HG03108 (cell line): ENCODE measurements around the gene DNAH10.
A peak's percentile ranks its signal among the peaks of the same experiment; 100 is the strongest.

Experiments used
- ATAC-seq: cut with Tn5 transposase; IDR thresholded peaks from one replicate; pipeline ENCODE4 v1.9.1; 2021; ENCODE audit warnings: moderate library complexity; ENCODE audit not compliant: unreplicated experiment

The DNAH10 gene, protein sequence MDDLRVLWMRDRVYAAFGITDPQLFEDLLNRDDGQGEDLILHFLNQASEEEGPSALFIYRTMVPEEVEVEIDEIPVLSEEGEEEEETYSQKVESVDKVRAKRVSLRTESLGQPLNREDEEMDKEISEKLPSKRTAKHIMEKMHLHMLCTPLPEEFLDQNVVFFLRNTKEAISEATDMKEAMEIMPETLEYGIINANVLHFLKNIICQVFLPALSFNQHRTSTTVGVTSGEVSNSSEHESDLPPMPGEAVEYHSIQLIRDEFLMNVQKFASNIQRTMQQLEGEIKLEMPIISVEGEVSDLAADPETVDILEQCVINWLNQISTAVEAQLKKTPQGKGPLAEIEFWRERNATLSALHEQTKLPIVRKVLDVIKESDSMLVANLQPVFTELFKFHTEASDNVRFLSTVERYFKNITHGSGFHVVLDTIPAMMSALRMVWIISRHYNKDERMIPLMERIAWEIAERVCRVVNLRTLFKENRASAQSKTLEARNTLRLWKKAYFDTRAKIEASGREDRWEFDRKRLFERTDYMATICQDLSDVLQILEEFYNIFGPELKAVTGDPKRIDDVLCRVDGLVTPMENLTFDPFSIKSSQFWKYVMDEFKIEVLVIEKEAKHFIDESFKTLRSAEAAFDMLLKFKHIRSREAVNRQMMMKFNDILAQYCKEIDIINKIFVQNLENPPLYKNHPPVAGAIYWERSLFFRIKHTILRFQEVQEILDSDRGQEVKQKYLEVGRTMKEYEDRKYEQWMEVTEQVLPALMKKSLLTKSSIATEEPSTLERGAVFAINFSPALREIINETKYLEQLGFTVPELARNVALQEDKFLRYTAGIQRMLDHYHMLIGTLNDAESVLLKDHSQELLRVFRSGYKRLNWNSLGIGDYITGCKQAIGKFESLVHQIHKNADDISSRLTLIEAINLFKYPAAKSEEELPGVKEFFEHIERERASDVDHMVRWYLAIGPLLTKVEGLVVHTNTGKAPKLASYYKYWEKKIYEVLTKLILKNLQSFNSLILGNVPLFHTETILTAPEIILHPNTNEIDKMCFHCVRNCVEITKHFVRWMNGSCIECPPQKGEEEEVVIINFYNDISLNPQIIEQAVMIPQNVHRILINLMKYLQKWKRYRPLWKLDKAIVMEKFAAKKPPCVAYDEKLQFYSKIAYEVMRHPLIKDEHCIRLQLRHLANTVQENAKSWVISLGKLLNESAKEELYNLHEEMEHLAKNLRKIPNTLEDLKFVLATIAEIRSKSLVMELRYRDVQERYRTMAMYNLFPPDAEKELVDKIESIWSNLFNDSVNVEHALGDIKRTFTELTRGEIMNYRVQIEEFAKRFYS (N-terminal part only)

DNA sequence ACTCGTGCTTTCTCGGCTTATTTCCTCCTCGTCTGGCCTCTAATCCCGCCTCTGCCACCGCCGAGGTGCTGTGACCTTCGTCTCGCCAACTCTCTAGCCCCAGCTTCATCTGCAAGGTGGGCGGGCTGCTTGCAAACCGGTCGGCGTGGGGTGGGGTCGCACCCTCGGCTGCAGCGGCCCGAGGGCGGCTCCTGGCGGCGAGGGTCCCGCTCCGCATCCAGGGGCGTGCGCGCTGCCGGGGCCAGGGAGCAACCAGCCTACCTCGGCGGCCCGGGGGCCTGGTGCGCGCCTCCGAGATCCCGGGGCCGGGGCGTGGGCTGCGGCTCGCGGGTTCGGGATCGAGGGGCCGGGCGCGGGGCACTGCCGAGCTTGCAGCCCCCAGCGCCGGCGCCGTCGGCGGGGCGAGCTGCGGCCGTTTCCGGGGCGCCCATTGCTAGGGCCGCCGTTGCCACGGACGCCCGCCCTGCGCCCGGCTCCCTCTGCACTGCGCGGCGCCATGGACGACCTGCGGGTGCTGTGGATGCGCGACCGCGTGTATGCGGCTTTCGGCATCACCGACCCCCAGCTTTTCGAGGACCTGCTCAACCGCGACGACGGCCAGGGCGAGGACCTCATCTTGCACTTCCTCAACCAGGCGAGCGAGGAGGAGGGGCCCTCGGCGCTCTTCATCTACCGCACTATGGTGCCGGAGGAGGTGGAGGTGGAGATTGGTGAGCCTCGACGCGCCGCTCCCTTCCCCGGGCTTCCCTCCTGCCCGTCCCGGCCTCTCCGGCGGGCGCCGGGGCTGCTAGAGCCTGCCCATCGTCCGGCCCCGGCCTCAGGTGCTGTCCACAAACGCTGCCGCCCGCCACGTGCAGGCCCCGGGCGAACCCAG lies at the start of gene DNAH10:
Gene DNAH10, plus strand, starts transcription at position 461 of the 874 bp plus-strand sequence. Its CDS starts 36 bp downstream, at position 497.
- ATAC-seq: peak; percentile 87

DNA sequence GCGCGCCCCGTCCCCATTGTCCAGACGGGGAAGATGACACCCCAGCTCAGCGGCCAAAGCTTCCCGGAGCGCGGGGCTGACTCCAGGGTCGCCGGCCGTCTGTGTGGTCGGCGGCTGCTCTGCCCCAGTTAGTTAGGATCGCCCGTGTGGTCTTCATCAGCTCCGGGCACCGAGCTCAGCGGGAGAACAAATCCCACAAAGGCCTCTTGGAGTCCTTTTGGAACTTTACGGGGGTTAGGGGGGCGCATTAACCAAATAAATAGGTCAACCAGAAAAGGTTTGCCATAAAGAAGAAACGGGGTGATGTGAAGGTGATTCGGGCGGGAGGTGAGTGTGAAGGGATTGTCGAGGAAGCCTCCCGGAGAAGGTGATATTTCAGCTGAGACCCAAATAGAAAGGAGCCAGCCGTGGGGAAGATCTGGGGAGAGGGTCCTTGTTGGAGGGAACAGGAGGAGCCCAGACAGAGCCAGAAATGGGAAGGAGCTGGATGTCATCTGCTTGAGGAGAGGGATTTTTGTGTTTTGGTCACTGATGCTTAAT lies 49.3 kb upstream of the DNAH10 start:
- no peak for ATAC-seq

DNA sequence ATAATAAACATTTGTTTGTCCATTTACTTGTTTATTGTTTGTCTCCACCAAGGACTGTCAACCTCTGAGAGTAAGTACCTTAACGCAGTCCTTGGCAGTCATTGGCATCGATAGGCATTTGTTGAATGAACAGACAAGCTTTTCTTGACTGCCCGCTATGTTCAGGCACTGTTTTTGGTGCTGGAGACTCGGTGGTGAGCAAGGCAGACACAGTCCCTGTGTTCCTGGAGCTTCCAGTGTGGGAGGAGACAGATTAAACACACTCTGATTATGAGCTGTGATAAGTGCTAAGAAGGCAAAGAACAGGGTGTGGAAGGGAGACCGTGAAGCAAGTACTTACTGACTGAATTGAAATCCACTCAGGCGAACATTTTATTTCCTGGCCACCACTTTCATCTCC lies 48.7 kb upstream of the DNAH10 start:
- ATAC-seq: no peak

DNA sequence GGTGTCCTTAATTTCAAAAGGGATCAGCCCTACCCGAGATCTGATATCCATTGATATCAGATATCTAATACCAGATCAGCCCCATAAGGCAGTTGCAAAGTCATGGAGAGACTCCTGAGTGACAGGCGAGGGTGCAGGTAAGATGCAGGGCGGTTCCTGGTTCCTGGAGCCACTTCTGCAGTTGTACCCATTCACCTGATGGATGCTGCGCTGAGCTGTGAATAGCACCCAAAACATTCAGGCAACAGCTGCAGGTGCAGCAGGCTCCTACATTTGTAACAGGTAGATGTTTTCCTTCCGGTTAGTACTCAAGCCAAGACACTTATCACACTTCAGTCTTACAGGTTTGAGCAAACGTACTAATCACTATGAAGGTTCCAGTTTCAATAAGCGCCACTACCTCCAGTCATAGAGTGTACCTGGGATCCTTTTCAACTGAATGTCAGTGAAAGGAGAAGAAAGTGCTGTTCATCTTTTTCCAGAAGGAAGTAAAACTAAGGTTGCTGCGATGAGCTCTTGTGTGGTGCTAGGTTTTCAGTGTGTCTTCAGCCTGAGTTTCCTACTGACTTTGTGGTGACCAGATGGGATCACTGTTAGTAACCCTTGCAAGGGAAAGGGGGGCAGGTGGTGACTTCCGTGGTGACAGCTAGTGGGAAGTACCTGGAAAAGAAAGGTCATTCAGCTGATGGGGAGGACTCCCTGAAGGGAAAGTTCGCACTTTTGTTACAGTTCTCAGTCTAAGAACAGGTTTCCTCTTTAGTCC lies 48.1 kb upstream of the DNAH10 start:
- no peak for ATAC-seq

DNA sequence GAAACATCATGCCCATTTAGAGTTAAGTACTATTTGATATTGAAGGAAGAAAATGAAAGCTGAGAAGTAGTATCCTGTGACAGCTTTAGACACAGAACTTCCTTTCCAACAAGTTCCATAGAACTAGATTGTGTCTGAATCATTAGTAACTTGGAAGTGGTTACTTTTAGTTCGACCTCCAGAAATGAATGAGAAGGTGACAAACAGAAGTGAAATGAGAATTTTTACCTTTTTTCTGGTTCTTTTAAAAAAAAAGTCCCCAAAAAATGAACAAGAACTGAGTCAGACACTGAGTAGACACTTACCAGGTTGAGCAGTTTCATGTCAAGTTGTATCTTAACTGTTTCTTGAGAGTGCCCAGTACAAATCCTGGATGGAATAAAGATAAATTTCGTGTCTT lies 46.9 kb upstream of the DNAH10 start:
- ATAC-seq: no peak

DNA sequence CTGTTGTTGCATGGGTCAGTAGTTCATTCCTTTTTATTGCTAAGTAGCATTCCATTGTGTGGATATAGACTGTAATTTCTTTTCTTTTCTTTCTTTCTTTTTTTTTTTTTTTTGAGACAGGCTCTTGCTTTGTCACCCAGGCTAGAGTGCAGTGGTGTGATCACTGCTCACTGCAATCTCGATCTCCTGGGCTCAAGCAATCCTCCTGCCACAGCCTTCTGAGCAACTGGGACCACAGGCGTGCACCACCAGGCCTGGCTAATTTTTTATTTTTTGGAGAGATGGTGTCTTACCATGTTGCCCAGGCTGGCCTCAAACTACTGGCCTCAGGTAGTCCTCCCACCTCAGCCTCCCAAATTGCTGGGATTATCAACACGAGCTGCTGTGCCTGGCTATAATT lies 44.8 kb upstream of the DNAH10 start:
- no peak for ATAC-seq

DNA sequence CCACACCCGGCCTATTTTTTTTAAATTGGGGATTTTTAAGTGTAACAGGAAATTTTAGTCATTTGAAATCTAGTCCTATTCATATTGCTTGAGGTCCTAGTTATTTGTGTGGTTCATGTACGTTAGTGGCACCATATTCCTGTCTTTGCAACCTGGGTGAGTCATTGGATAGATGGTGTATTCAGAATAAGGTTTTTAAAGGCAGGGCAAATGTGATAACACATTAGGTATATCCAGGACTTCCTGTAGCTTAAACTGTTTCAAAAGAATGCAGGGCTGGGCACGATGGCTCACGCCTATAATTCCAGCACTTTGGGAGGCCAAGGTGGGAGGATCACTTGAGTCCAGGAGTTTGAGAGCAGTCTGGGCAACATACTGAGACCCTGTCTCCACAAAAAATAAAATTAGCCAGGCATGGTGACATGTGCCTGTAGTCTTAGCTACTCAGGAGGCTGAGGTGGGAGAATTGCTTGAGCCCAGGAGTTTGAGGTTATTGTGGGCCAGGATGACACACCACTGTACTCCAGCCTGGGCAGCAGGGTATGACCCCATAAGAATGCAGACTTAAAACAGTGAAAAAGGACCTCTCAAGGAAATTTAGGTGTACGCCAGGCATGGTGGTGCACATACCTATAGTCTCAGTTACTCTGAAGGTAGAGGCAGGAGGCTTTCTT lies 41.8 kb upstream of the DNAH10 start:
- ATAC-seq: no peak

DNA sequence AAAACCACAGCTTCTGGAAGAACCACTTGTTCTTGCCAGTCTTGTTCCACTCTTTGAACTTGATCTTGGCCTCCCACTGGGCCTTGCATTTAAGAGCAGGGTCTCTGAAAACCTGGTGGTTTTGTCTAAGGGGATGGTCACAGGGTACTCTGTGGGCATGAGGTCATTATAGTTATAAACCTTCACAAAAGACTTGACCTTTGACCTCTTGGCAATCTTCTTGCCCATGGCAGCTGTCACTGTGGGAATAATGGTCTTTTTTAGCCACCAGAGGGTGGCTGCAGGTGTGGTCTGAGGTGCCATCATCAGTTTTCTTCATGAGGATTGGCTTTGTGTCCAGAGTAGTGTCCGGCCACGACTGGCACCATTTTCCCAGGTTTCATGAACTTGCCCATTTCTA lies 40.9 kb upstream of the DNAH10 start:
- no peak for ATAC-seq

DNA sequence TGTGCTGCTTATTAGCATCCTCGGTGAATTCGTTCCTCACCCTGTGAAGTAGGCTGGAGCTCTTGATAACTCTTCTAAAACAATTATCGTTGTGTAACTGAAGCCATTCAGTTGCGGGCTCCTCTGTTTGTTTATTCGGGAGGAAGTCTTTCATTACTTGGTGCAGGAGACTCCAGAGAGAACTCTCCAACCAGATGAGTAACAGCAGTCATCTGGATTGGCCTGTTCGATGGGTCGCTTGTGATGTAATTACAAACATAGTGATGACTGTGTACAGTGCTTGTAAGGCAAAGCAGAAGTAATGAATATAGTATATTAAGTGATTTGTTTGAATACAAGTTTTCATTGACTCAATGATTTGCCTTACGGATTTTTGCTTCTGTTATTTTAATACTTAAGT lies 39.1 kb upstream of the DNAH10 start:
- ATAC-seq: no peak

DNA sequence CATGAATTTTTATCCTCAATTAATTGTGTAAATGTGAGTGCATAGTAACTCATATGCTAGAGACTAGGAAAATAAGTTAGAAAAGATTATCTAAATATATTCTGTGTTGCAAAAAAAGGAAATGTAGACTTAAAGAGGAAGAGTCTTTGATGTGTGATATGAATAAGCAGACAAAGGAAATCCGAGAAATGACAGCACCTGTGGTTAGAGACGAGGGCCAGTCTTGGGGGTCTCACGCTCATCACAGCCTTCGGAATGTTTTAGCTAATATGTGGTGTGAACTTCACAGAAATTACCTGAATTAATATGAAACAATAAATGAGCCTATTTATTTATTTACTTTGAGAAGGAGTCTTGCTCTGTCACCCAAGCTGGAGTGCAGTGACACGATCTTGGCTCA lies 38.3 kb upstream of the DNAH10 start:
- no peak for ATAC-seq

DNA sequence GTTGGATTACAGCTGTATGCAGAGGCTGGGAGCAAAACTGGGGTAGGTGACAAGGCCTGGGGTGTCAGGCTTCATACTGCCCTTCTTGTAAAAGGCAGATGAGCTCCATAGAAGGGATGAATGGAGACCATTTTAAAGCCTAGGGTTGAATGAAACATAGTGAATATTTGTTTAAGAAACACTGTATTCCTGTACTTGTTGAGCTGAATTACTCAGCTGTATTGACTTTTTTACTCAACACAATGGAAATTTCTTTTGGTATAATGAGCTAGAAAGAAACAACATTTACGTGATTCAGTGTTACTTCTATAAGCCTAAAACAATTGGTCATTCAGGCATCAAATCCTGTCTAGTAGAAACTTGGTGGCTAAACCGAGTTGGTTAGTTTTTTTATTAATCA lies 35.9 kb upstream of the DNAH10 start:
- no peak for ATAC-seq

DNA sequence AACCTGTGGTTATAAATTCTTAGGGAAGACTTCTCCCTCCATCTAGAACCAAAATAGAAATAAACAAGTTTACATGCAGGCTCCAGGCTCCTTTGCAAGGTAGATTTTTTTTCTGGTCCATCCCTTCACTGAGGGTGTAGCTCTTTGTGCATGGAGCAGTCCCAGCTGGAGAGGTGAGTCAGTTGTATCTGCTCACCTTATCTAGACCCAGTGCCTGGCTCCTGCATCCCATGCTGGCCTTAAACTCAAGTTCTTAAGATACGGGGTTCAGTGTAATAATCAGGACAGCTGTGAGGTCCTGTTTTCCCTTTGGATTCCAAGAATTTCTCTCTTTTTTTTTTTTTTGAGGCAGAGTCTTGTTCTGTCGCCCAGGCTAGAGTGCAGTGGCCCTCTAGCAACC lies 35.1 kb upstream of the DNAH10 start:
- ATAC-seq: no peak

DNA sequence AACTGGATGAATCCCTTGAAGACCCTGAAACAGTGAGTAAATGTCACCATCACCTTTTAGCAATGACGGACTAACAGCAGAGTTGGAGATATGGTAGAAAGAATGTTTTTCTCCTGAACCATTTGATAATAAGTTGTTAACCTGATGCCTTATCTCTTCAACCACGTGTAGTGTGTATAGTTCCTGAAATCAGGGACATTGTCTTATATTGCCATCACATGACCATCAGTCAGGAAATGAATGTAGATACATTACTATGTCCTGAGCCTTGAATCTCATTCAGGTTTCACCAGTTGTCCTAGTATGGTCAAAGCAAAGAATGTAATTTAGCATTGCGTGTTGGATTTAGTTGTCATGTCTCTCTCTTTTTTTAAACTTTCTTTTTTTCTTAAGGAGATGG lies 34.2 kb upstream of the DNAH10 start:
- ATAC-seq: no peak

DNA sequence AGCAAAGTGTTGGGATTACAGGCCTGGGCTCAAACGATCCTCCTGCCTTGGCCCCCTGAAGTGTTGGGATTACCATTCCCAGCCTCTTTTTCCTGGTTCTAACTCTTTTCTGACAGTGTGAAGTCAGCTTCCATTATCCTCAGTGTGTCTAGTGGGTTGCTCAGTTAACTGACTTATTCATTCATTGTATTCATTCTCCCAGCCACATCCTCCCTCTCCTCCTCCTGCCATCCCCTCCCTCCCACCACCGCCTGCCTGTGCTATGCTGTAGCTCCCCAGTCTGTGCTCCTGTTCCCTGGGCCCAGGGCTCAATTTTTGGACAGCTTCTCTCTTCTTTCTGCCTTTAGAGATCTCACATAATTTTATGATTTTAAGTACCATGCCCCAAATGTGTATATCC lies 30.5 kb upstream of the DNAH10 start:
- ATAC-seq: no peak

DNA sequence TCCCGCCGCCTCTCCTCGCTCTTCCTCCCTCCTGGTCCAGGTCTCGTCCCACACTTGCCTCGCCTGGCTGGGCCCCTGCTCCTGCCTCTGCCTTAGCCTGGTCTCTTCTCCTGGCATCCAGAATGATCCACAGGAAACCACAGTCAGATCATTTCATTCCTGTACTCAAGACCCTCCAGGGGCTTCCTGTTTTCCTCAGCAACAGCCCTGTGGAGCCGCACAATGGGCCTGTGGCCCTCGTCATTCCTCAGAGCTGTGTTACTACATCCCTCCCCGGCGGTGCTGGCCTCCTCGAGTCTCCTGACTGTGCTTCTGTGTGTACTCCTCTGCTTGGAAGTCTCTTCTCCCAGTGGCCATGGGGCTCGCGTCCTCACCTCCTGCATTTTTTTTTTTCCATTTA lies 29.9 kb upstream of the DNAH10 start:
- no peak for ATAC-seq

DNA sequence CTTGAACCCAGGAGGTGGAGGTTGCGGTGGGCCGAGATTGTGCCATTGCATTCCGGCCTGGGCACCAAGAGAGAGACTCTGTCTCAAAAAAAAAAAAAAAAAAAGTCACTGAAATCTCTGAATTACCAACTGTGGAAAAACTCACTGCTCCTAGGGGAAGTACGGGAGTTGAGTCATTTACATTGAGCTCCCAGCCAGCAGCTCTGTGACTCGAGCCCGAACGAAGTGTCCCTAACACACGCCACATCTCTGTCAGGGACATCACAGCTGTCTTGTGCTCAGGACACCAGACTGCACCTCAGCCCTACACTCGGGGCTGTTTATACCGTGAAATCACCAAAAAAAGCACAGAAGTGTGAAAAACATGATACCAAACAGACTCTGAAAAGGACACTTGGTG lies 28.9 kb upstream of the DNAH10 start:
- no peak for ATAC-seq

DNA sequence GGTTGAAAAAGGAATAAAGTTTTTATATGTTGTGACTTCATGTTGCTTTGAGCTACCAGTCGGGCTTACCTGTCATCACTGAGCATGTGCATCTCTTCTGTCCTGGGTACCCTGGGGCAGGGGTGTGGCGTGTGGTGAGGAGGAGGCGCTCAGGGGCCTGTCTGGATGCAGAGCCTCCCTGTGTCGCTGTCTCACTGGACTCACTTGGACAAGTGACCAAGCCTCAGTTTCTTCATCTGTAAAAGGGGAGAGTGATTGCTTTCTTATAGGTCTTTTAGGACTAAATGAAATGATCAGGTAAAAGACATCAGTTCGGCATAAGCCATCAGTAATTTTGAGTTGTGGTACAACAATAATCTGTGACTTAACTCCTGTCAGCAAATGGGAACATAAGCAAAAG lies 27.8 kb upstream of the DNAH10 start:
- ATAC-seq: no peak

DNA sequence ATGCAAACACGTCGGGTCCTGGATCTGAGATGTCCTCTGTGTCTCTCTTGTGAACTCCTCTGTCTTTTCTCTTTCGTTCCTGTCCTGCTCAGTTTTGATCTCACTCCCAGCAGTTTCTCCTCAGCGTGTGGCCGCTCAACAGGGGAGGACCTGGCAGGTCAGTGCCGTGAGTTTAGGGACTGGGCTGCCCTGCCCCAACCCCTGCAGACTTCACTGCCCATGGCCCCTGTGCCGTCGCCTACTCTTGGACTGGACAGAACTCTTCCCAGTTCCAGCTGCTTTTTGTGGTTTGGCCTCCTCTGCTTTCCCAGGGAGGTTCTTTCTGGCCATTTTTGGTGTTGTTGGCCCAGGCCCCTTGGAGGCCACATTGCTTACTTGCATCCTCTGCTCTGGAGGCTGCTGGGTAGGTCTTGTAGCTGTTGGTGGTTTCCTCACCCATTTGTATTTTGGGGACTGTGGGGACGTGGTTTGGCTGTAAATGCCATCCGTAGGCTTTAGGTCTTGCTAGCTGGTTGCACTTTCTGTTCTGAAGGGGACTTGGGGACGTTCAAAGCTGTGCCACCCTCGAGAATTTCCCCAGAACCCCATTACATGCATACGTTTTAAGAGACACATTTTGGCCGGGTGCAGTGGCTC lies 20.0 kb upstream of the DNAH10 start:
- ATAC-seq: no peak
